ENCODE measurements around the gene HLA-DMB. TPM values are rescaled to one million over a fixed set of nuclear protein-coding genes. Genes with fewer than 3 reads are reported as not detected.

HLA-DMB gene
- total and polyA plus RNA-seq, 10 of the 15 experiments (the other 5 are each of a cell fraction or from before 2014, with no cell fraction given): 114 to 173 (median 150) TPM

GRCh38 chr6:32976334-32977069 lies 35.7 kb upstream of the HLA-DMB start:
- in situ Hi-C loops (cut with MboI): no loop called here
- no peak overlapping the region for H3K9ac ChIP-seq (ENCODE audit: control insufficient read depth, insufficient read depth, low read length)
- BruUV-seq (replicated peaks): no TSS peak
- no peak overlapping the region for H3K27ac ChIP-seq (ENCODE audit: control insufficient read depth, insufficient read depth)
- peaks cover 68% of the 10 kb centered on the region for H3K79me2 ChIP-seq (ENCODE audit: control insufficient read depth, insufficient read depth, low read length)
- no peaks in the 10 kb centered on the region for H3K9me3 ChIP-seq (replicated peaks; ENCODE audit: control insufficient read depth, insufficient read depth, low read length)
- FAIRE-seq (no peak), ATAC-seq (no peak), DNase-seq (ENCODE audit: low read depth, low spot score) (no peak)
- ChIA-PET SMC1A (ENCODE audit: uncharacterized antibody, unreplicated experiment) (interaction anchor here (0.6 to 17.2 kb wide), 8 partner anchors 9 to 1235 kb away, joined by 3 to 347 read pairs (median 8); partner anchors contain the start of gene HLA-DMA), POLR2A (interaction anchor here (0.6 to 16.6 kb wide), 7 partner anchors 10 to 450 kb away, joined by 3 to 486 read pairs (median 3); partner anchors contain the start of genes HLA-DMA and HLA-DMB), RAD21 (ENCODE audit: unreplicated experiment) (interaction anchor here (0.7 to 7.8 kb wide), 4 partner anchors 9 to 43 kb away, joined by 3 to 72 read pairs (median 6); no protein-coding TSS in a partner anchor), CTCF (interaction anchor here (1.0 to 13.8 kb wide), 5 partner anchors 10 to 102 kb away, joined by 3 to 162 read pairs (median 4); partner anchors contain the start of gene HLA-DMA)
- H4K20me1 ChIP-seq (ENCODE audit: control insufficient read depth, insufficient read depth): peaks cover 44% of the 10 kb centered on the region
- peak overlapping the region; percentile 78 for H3K4me2 ChIP-seq (ENCODE audit: control insufficient read depth, insufficient read depth)
- peak overlapping the region; percentile 93 for H3K4me3 ChIP-seq
- no peak overlapping the region for H2AFZ ChIP-seq (ENCODE audit: control insufficient read depth, low read depth, low read length)
- intact Hi-C loops (cut with micrococcal nuclease; ENCODE audit: unreplicated experiment): no loop called here
- H3K4me1 ChIP-seq (ENCODE audit: control insufficient read depth, insufficient read depth, low read length): no peaks in the 10 kb centered on the region; the same call in 1 of the 2 replicates
- TF ChIP-seq CREB1 (IDR thresholded peaks at IDR 0.05; ENCODE audit: low read depth): no peak
- no peak for TF ChIP-seq RAD51 (IDR thresholded peaks at IDR 0.05)
- TF ChIP-seq POLR2AphosphoS5 (IDR thresholded peaks at IDR 0.05; ENCODE audit: low read length): peak; percentile 63; the same call in 1 of the 2 replicates
- peaks cover 60 to 69% of the 10 kb centered on the region in 2 experiments for H3K36me3 ChIP-seq (ENCODE audit: control insufficient read depth in 2 of 2, insufficient read depth in 2 of 2, low read length in 1 of 2)
- WGBS (ENCODE audit: insufficient coverage, insufficient replicate concordance, low lambda C conversion rate, missing lambda C conversion rate): 96% methylated on average over 7 of the region's 7 CpGs
- no peaks in the 10 kb centered on the region for H3K27me3 ChIP-seq (replicated peaks in 1 of 2; ENCODE audit: control insufficient read depth in 2 of 2, insufficient read depth in 2 of 2, low read length in 1 of 2)

DNA sequence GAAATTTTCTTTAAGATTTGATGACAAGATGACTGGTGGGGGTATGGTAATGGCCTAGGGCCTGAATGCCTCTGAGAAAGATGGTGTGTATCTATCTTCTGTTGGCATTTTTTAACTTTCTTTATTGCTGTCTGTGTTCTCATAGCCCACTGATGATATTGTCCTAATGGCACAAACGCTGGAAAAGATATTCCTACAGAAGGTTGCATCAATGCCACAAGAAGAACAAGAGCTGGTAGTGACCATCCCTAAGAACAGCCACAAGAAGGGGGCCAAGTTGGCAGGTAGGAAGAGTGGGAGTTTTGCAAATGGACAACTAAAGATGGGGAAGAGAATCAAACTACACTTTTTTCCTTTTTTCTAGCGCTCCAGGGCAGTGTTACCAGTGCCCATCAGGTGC lies 35.1 kb upstream of the HLA-DMB start:
- H3K4me1 ChIP-seq (ENCODE audit: control insufficient read depth, insufficient read depth, low read length): no peaks in the 10 kb centered on the region; the same call in 1 of the 2 replicates
- intact Hi-C loops (cut with micrococcal nuclease; ENCODE audit: unreplicated experiment): no loop called here
- ChIA-PET CTCF (interaction anchor here (1.0 to 13.8 kb wide), 6 partner anchors 10 to 138 kb away, joined by 3 to 162 read pairs (median 10); partner anchors contain the start of genes HLA-DMA and TAP2), POLR2A (interaction anchor here (0.6 to 16.6 kb wide), 8 partner anchors 8 to 451 kb away, joined by 3 to 486 read pairs (median 3); partner anchors contain the start of genes HLA-DMA and HLA-DMB), SMC1A (ENCODE audit: uncharacterized antibody, unreplicated experiment) (interaction anchor here (0.8 to 17.2 kb wide), 8 partner anchors 10 to 82 kb away, joined by 3 to 347 read pairs (median 8); partner anchors contain the start of gene HLA-DMA), RAD21 (ENCODE audit: unreplicated experiment) (interaction anchor here (0.7 to 7.8 kb wide), 5 partner anchors 9 to 42 kb away, joined by 3 to 72 read pairs (median 5); partner anchors contain the start of gene HLA-DMA)
- in situ Hi-C loops (cut with MboI): no loop called here
- no peak overlapping the region for H3K27ac ChIP-seq (ENCODE audit: control insufficient read depth, insufficient read depth)
- H3K4me3 ChIP-seq: peak overlapping the region; percentile 93
- ATAC-seq: no peak
- peak overlapping the region; percentile 9; the same call in 1 of the 2 replicates for H3K9ac ChIP-seq (ENCODE audit: control insufficient read depth, insufficient read depth, low read length)
- peaks cover 44% of the 10 kb centered on the region for H4K20me1 ChIP-seq (ENCODE audit: control insufficient read depth, insufficient read depth)
- 23% methylated on average over 2 of the region's 2 CpGs for WGBS (ENCODE audit: insufficient coverage, insufficient replicate concordance, low lambda C conversion rate, missing lambda C conversion rate)
- H3K27me3 ChIP-seq (replicated peaks in 1 of 2; ENCODE audit: control insufficient read depth in 2 of 2, insufficient read depth in 2 of 2, low read length in 1 of 2): no peaks in the 10 kb centered on the region
- TF ChIP-seq KDM1A (IDR thresholded peaks at IDR 0.05; ENCODE audit: borderline replicate concordance) (no peak), BACH1 (IDR thresholded peaks at IDR 0.05; ENCODE audit: borderline replicate concordance) (peak; percentile 10; the same call in 1 of the 2 replicates), POLR2AphosphoS5 (IDR thresholded peaks at IDR 0.05; ENCODE audit: low read length) (peak; percentile 70; the same call in 1 of the 2 replicates), KAT2A (conservative IDR thresholded peaks at IDR 0.05; ENCODE audit: control insufficient read depth, low read depth, low read length) (no peak), EZH2 (IDR thresholded peaks at IDR 0.05; ENCODE audit: borderline replicate concordance, control insufficient read depth, low read depth, low read length) (no peak)
- TF ChIP-seq, protein P1, sequence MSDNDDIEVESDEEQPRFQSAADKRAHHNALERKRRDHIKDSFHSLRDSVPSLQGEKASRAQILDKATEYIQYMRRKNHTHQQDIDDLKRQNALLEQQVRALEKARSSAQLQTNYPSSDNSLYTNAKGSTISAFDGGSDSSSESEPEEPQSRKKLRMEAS (IDR thresholded peaks at IDR 0.05; ENCODE audit: low read depth, low read length): no peak
- FAIRE-seq: no peak
- H3K36me3 ChIP-seq (ENCODE audit: control insufficient read depth in 2 of 2, insufficient read depth in 2 of 2, low read length in 1 of 2): peaks cover 60 to 69% of the 10 kb centered on the region in 2 experiments
- no TSS peak for BruUV-seq (replicated peaks)
- peaks cover 75% of the 10 kb centered on the region for H3K79me2 ChIP-seq (ENCODE audit: control insufficient read depth, insufficient read depth, low read length)
- H2AFZ ChIP-seq (ENCODE audit: control insufficient read depth, low read depth, low read length): no peak overlapping the region
- H3K9me3 ChIP-seq (replicated peaks; ENCODE audit: control insufficient read depth, insufficient read depth, low read length): no peaks in the 10 kb centered on the region
- peak overlapping the region; percentile 78 for H3K4me2 ChIP-seq (ENCODE audit: control insufficient read depth, insufficient read depth)
- no peak for DNase-seq (ENCODE audit: low read depth, low spot score)

Measured in GM12878 (cell line).